Hepatic stellate cell (primary cell): ENCODE measurements around the gene CPLANE1.
"Not testable (repeated sequence)": the region's sequence is repeated elsewhere in the genome, so short reads cannot be mapped to it uniquely, and the experiment has no call there.

Source experiments
- DNase-seq: peaks from one replicate; pipeline ENCODE4 v3.0.0; 2011; ENCODE audit warnings: low spot score

CPLANE1 gene

GRCh38 chr5:37248970-37249814, at the start of gene CPLANE1:
Gene CPLANE1 (minus strand): TSS chr5:37249376. CDS start chr5:37247698, 1,678 bp downstream.
- DNase-seq = peak; percentile 79

GRCh38 chr5:37296313-37296712, 47.1 kb upstream of the CPLANE1 start:
- DNase-seq = not testable (repeated sequence)

GRCh38 chr5:37283214-37283820, 34.1 kb upstream of the CPLANE1 start:
- no peak for DNase-seq

- DNase-seq = no peak
Observed at GRCh38 chr5:37275511-37275910, 26.3 kb upstream of the CPLANE1 start.

GRCh38 chr5:37272511-37272910, 23.3 kb upstream of the CPLANE1 start:
- peak; percentile 14 for DNase-seq

GRCh38 chr5:37268100-37268499, 18.9 kb upstream of the CPLANE1 start:
- DNase-seq = not testable (repeated sequence)

- DNase-seq = no peak
Observed at GRCh38 chr5:37255774-37256358, 6.7 kb upstream of the CPLANE1 start.

GRCh38 chr5:37254581-37254980, 5.4 kb upstream of the CPLANE1 start:
- DNase-seq = no peak

- no peak for DNase-seq
Observed at GRCh38 chr5:37251665-37252064, 2.5 kb upstream of the CPLANE1 start.

- DNase-seq = no peak
Observed at GRCh38 chr5:37249815-37250164, 614 bp upstream of the CPLANE1 start.

- DNase-seq = no peak
Observed at GRCh38 chr5:37248421-37248969, 681 bp downstream of the CPLANE1 start.

GRCh38 chr5:37247496-37247895, 1.7 kb downstream of the CPLANE1 start:
- no peak for DNase-seq

- no peak for DNase-seq
Observed at GRCh38 chr5:37247036-37247435, 2.1 kb downstream of the CPLANE1 start.

GRCh38 chr5:37234288-37234687, 14.9 kb downstream of the CPLANE1 start:
- DNase-seq = no peak

- DNase-seq = no peak
Observed at GRCh38 chr5:37226377-37226776, 22.8 kb downstream of the CPLANE1 start.

GRCh38 chr5:37222181-37222580, 27.0 kb downstream of the CPLANE1 start:
- no peak for DNase-seq

- DNase-seq = not testable (repeated sequence)
Observed at GRCh38 chr5:37220426-37220825, 28.8 kb downstream of the CPLANE1 start.

GRCh38 chr5:37219384-37219783, 29.8 kb downstream of the CPLANE1 start:
- peak; percentile 15 for DNase-seq

GRCh38 chr5:37217976-37218375, 31.2 kb downstream of the CPLANE1 start:
- DNase-seq = no peak

GRCh38 chr5:37214550-37214949, 34.6 kb downstream of the CPLANE1 start:
- no peak for DNase-seq

- DNase-seq = no peak
Observed at GRCh38 chr5:37212096-37212495, 37.1 kb downstream of the CPLANE1 start.

- no peak for DNase-seq
Observed at GRCh38 chr5:37211661-37212060, 37.5 kb downstream of the CPLANE1 start.
